ENCODE results near the gene C10orf88. TPM values are rescaled to one million over a fixed set of nuclear protein-coding genes. Genes with fewer than 3 reads are reported as not detected.
"Not testable (repeated sequence)": the region's sequence is repeated elsewhere in the genome, so short reads cannot be mapped to it uniquely, and the experiment has no call there.

C10orf88 gene
- total RNA-seq, 1 experiment from 2014 or later, result 7.2 TPM

DNA sequence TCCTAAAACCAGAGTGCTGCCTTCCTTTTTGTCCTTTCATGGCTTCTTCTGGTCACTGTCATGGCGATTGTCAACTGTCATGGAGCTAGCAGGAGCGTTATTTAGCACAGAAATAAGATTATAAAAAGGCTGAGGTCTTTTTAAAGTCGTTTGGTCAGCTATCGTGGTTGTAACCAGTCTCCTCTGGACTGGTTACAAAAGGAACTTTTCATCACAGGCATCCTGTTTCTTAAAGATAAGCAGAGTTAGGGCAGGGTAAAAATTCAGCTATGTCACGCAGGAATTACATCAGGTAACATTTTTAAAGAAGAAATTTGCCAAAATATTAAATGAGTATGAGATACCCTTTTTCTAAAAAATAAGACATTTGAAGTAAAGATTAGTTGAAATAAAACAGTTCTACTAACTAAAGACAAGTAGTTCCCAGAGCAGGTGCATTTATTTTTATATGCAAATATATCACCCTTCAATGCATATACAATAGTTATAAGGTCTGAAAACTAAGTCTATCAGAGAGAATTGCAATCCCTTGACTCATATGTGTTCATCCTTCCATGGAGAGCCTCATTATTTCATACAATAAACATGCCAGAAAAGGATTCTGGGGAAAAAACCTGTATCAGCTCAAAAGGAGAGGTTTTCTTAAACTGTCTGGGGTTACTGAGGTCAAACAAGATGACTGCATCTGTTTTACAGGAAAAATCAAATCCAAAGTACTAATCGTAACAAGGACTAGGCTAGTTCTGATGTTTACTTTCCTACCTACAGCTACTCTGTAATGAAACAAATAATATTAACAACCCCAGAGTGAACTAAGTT lies 22.7 kb downstream of the C10orf88 start:
- Histone ChIP-seq H3K36me3 (replicated peaks; ENCODE audit: control insufficient read depth, insufficient read depth, low read length) (no peaks in the 10 kb centered on the region), H3K27me3 (ENCODE audit: control insufficient read depth, insufficient read depth, low read length) (no peaks in the 10 kb centered on the region), H3K4me3 (ENCODE audit: insufficient read depth, low read depth, low read length) (no peak overlapping the region)
- DNase-seq, result no peak

DNA sequence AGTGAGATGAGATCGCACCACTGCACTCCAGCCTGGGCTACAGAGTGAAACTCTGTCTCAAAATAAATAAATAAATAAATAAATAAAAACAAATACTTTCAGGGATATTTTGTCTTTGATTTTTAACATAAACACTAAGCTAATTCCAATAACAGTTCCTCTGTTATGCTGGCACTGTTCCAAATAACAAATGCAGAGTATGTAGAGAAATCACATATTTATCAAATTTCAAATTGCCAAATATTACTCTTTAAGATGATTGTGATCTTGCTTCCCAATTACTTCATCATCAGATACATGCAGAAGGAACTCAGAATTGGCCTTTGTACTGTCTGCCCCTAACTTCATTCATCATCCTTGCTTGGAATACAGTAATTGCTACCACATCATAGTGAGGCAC lies 23.9 kb downstream of the C10orf88 start:
- Histone ChIP-seq H3K36me3 (replicated peaks; ENCODE audit: control insufficient read depth, insufficient read depth, low read length) (no peaks in the 10 kb centered on the region), H3K4me3 (ENCODE audit: insufficient read depth, low read depth, low read length) (no peak overlapping the region), H3K27me3 (ENCODE audit: control insufficient read depth, insufficient read depth, low read length) (no peaks in the 10 kb centered on the region)
- DNase-seq, result no peak

GRCh38 chr10:122915700-122916099 lies 38.3 kb downstream of the C10orf88 start:
- Histone ChIP-seq H3K27me3 (ENCODE audit: control insufficient read depth, insufficient read depth, low read length) (no peaks in the 10 kb centered on the region), H3K36me3 (replicated peaks; ENCODE audit: control insufficient read depth, insufficient read depth, low read length) (no peaks in the 10 kb centered on the region), H3K4me3 (ENCODE audit: insufficient read depth, low read depth, low read length) (no peak overlapping the region)
- no peak for DNase-seq

GRCh38 chr10:122911889-122912484 lies 42.0 kb downstream of the C10orf88 start:
- no peaks in the 10 kb centered on the region for H3K27me3 ChIP-seq (ENCODE audit: control insufficient read depth, insufficient read depth, low read length)
- no peaks in the 10 kb centered on the region for H3K36me3 ChIP-seq (replicated peaks; ENCODE audit: control insufficient read depth, insufficient read depth, low read length)
- DNase-seq, result peak; percentile 73
- H3K4me3 ChIP-seq (ENCODE audit: insufficient read depth, low read depth, low read length), result no peak overlapping the region

GRCh38 chr10:122910310-122910709 lies 43.7 kb downstream of the C10orf88 start, which contains the start of gene FAM24A:
Gene FAM24A, plus strand, starts transcription at chr10:122910610. Its CDS starts 1,025 bp downstream, at chr10:122911635.
- Histone ChIP-seq H3K4me3 (ENCODE audit: insufficient read depth, low read depth, low read length) (no peak within 1 kb of the TSS), H3K36me3 (replicated peaks; ENCODE audit: control insufficient read depth, insufficient read depth, low read length) (no peaks in the 10 kb centered on the region), H3K27me3 (ENCODE audit: control insufficient read depth, insufficient read depth, low read length) (no peaks in the 10 kb centered on the region)
- DNase-seq, result no peak

DNA sequence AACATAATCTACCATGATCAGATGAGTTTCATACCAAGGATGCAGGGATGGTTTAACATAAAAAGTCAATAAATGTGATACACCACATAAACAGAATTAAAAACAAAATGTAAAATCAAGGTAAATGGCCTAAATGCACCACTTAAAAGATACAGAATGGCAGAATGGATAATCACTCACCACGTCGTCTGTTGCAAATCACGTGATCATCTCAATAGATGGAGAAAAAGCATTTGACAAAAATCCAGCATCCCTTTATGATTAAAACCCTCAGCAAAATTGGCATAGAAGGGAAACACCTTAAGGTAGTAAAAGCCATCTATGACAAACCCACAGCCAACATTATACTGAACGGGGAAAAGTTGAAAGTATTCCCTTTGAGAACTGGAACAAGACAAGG lies 50.2 kb downstream of the C10orf88 start:
- H3K27me3 ChIP-seq (ENCODE audit: control insufficient read depth, insufficient read depth, low read length); H3K4me3 ChIP-seq (ENCODE audit: insufficient read depth, low read depth, low read length); DNase-seq; H3K36me3 ChIP-seq (replicated peaks; ENCODE audit: control insufficient read depth, insufficient read depth, low read length): not testable (repeated sequence)

- DNase-seq, result no peak
- Histone ChIP-seq H3K27me3 (ENCODE audit: control insufficient read depth, insufficient read depth, low read length) (no peaks in the 10 kb centered on the region), H3K36me3 (replicated peaks; ENCODE audit: control insufficient read depth, insufficient read depth, low read length) (no peaks in the 10 kb centered on the region), H3K4me3 (ENCODE audit: insufficient read depth, low read depth, low read length) (no peak overlapping the region)
These were observed 59.6 kb downstream of the C10orf88 start for GRCh38 chr10:122894261-122894944.

GRCh38 chr10:122884166-122884565 lies 69.9 kb downstream of the C10orf88 start:
- no peak for DNase-seq
- H3K27me3 ChIP-seq (ENCODE audit: control insufficient read depth, insufficient read depth, low read length), result peaks cover 13% of the 10 kb centered on the region
- no peak overlapping the region for H3K4me3 ChIP-seq (ENCODE audit: insufficient read depth, low read depth, low read length)
- no peaks in the 10 kb centered on the region for H3K36me3 ChIP-seq (replicated peaks; ENCODE audit: control insufficient read depth, insufficient read depth, low read length)

DNA sequence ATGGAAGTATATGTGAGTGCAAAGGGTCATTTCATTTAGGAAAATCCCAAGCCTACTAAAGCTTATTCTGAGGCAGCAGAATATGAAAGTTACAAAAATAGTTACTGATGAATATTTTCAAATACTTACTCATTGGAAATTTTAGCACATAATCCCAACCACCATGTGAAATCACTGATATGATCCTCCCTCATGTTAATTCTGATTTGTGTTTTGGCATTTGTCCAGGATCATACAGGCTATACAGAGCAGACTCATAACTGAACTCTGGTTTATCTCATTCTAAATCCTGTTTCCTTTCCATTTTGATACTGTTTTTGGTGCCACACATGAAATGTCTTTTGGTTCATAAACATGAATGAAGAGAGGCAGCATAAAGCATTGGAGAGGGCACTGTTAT lies 71.3 kb downstream of the C10orf88 start:
- Histone ChIP-seq H3K36me3 (replicated peaks; ENCODE audit: control insufficient read depth, insufficient read depth, low read length) (no peaks in the 10 kb centered on the region), H3K27me3 (ENCODE audit: control insufficient read depth, insufficient read depth, low read length) (peaks cover 15% of the 10 kb centered on the region), H3K4me3 (ENCODE audit: insufficient read depth, low read depth, low read length) (no peak overlapping the region)
- DNase-seq, result no peak

Other genes starting within 250 kb of the C10orf88 start
- 0.11 and 1.1 TPM in 2 replicates for gene CUZD1, start 108.4 kb downstream of the C10orf88 start, total RNA-seq (2014; rRNA removed; shearing (Covaris generic))
- gene FAM24B, start 74.6 kb downstream of the C10orf88 start, total RNA-seq (2014; rRNA removed; shearing (Covaris generic)), result 0.85 and 4.8 TPM in 2 replicates
- not detected in 2 replicates for gene FAM24A, start 43.6 kb downstream of the C10orf88 start, total RNA-seq (2014; rRNA removed; shearing (Covaris generic))
- 6.1 and 7.8 TPM in 2 replicates for gene PSTK, start 26.2 kb upstream of the C10orf88 start, total RNA-seq (2014; rRNA removed; shearing (Covaris generic))
- 3.4 and 5.0 TPM in 2 replicates for gene IKZF5, start 54.6 kb upstream of the C10orf88 start, total RNA-seq (2014; rRNA removed; shearing (Covaris generic))
- 5.4 and 5.7 TPM in 2 replicates for gene ACADSB, start 54.8 kb upstream of the C10orf88 start, total RNA-seq (2014; rRNA removed; shearing (Covaris generic))
- gene HMX3, start 181.7 kb upstream of the C10orf88 start, total RNA-seq (2014; rRNA removed; shearing (Covaris generic)), result not detected in 2 replicates
- 0.07 TPM in 1 of 2 replicates, not detected in the other for gene HMX2, start 193.9 kb upstream of the C10orf88 start, total RNA-seq (2014; rRNA removed; shearing (Covaris generic))
- gene BUB3, start 200.2 kb upstream of the C10orf88 start, total RNA-seq (2014; rRNA removed; shearing (Covaris generic)), result 338 and 359 TPM in 2 replicates

Data from H7 (cell line).